Embryonic facial prominence (tissue), 1 donor: ENCODE measurements around the gene CRYAA.

Source experiments
- DNase-seq: peaks from one replicate; pipeline ENCODE4 v3.0.0-alpha.2; 2016; ENCODE audit errors: extremely low spot score

CRYAA gene

DNA sequence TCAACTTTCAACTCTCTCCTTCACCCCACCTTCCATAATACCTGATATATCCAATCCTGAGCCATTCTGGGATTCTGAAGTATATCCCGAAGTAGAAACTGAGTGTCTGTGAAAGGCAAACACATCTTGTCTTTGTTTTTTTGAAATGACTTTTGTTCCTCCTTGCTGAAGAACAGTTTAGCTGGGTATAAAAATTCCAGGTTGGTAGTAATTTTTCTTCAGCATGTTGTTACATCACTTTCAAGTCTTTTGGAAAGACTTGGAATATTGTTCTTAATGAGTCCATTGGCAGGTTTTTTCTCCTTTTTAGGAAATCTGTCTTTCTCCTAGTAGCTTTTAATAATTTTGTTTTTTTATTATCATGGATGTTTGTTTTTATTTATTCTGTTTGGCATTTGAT is 32.7 kb downstream of the CRYAA start:
- DNase-seq = no peak

DNA sequence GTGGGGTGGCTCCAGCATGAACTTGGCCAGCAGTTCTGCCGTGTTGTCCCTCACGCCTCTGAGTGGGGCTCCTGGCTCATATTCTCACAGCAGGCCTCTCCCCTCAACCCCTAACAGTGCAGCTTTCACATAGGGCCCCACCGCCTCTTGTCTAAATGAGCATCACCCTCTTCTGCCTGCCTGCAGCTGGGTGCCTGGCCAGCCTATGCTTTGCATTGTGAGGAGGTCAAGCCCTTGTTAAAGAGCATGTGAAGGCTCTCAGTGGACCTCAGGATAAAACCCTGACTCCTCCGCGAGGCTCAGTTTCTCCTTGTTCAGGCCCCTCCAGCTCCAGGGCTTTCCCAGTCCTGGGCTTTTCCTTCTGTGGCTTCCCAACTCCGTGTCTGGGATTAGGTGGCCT is 34.8 kb downstream of the CRYAA start:
- DNase-seq = no peak

DNA sequence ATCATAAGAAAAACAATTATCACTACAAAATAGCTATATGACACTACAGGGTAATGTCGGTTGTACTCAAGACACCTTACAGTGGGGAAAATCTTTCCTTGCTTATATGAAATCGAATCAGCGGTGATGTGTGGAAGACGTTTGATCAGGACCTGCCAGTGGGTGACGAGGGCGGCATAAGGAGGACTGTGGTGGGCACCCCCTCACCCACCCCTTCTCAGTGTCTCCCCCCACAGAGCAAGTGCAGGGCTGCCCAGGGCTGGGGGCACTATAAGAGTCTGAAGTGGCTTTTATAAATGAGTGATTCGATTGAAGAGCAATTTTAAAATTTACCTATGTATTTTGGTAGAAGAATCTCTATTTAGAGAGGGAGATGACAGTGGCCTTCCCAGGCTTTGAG is 35.8 kb downstream of the CRYAA start:
- no peak for DNase-seq

- no peak for DNase-seq
These were observed 37.6 kb downstream of the CRYAA start for GRCh38 chr21:43206231-43207042.

DNA sequence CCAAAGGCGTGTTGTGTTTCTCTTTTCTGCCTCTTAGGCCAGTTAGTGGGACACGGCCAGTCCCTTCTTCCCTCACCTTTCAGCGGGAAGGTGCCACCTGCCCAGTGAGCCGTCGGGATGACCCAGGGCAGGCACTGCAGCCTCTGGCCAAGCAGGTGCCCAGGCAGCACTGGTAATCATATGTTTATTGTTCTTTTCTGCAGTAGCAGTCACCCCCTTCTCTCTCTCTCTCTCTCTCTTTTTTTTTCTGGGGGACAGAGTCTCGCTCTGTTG is 38.2 kb downstream of the CRYAA start:
- no peak for DNase-seq

- DNase-seq = no peak
These were observed 39.1 kb downstream of the CRYAA start for GRCh38 chr21:43207868-43208267.

- no peak for DNase-seq
These were observed 39.9 kb downstream of the CRYAA start for GRCh38 chr21:43208561-43209332.

DNA sequence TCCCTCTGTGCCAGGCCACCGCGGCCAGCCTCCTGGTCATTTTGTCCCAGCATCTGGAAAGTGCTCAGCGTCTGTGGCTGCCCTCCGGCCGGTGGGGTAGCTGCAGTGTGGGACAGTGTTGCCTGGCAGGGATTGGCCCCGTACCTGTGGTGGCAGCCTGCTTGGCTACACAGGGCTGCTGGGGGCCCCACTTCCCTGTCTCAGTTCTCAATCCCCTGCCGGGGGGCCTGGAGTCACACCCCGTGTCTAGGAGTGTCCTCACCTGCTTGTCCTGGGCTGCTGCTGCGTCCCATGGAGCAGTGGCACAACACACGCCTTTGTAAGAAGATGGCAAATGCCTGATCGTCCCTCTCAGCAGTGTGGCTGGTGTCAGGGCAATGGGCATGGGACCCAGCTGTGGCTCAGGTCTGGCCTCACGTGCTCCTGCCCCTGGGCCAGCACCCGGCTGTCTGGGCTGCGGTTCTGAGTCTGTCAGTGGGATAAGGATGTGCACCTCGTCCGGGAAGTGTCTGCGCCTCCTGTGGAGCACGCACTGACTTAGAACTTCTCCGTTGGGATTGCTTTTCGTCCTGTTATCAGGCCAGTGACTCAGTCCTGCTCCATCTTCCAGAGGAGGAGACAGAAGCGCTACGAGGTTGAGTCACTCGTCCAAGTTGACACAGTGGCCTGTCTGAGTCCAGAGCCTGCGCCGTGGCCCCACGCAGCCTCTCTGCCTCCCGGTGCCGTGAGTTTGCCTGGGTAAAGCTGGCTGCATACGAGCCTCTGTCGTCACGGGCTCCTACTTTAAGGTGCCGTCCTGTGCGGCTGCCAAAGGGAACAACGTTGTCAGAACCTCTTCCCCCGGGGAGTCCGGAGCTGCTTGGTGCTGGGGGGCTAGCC is 41.0 kb downstream of the CRYAA start:
- no peak for DNase-seq

DNA sequence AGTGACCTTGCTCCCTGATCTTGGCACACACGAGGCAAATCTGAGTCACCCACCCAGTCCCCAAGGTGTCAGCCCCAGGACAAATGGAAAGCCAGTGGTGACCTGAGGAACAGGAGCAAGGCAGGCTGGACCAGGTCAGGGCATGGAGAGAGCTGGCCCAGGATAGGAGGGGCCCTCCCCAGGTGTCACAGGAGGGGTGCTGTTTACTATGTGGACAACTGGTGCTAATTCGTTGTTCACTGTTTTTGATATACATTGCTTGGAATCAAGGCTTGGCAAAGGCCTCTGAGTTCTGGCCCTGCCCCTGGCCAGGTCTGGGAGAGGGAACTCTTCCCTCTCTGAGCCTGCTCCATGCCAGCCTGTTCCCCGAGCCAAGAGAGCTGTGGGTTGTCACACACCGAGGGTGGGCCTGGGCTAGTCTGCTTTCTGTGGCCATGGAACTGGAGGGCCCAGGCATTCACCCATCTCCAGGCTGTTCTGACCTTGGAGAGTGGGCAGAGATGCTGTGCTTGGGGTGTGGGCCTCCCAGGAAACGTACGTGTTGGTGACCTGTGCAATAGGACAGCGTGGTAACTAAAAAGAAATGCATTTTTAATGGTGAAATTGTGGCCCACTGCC is 41.8 kb downstream of the CRYAA start:
- DNase-seq = no peak

DNA sequence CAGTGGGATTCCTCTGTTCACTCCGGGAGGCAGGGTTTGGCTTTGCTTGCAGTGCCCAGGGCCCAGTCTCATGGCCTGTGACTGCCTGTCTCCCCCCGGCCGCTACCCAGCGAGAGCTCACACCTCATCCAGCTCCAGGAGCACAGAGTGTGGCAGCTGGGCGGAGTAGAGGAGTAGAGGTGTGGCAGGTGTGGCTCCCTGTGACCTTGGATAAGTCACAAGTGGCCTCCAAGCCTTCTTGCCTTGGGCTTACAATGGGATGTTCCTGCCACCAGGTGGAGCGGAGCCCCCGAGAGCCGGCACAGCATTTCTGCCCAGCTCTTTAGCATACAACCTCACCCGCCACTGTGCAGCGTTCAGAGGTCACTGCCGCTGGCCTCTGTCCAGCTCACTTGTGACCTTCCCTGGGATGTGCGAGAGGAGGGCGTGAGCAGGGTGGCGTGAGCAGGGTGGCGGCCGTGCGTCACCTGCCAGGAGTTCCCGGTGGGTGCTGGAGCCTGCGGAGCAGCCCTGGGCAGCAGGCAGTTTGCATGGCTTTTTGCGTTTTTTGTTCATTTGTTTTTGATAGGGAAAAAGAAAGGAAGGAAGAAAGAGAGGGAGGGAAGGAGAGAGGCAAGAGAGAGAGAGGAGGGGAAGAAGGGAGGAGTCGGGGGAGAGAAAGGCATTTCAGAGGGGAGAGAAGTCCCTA is 42.4 kb downstream of the CRYAA start:
- DNase-seq = no peak

- no peak for DNase-seq
These were observed 42.9 kb downstream of the CRYAA start for GRCh38 chr21:43211760-43212115.
